Trophoblast cell (in vitro differentiated cells and primary cell): ENCODE results near the gene YOD1.
A peak's percentile ranks its signal among the peaks of the same experiment; 100 is the strongest.

Experiments used
- DNase-seq, 2 donors: peaks; one replicate each; pipeline ENCODE4 v3.0.0-alpha.2; 2016
- H2AFZ ChIP-seq: 2 replicates; pipeline ENCODE4 v1.6.1; 2013; ENCODE audit warnings: low read length, moderate library complexity, mild to moderate bottlenecking; ENCODE audit not compliant: insufficient read depth, poor library complexity
- H2AK5ac ChIP-seq: 2 replicates; pipeline ENCODE4 v1.6.1; 2013; ENCODE audit warnings: mild to moderate bottlenecking, low read length
- H2BK120ac ChIP-seq: 2 replicates; pipeline ENCODE4 v1.6.1; 2013; ENCODE audit warnings: low read length, mild to moderate bottlenecking, moderate library complexity; ENCODE audit not compliant: insufficient read depth, poor library complexity
- H2BK12ac ChIP-seq: 2 replicates; pipeline ENCODE4 v1.6.1; 2013; ENCODE audit warnings: mild to moderate bottlenecking, low read length, moderate library complexity
- H2BK5ac ChIP-seq: 2 replicates; pipeline ENCODE4 v1.6.1; 2013; ENCODE audit warnings: low read length, low read depth, moderate library complexity, mild to moderate bottlenecking; ENCODE audit not compliant: poor library complexity
- H3K14ac ChIP-seq: 2 replicates; pipeline ENCODE4 v1.6.1; 2013; ENCODE audit warnings: mild to moderate bottlenecking, low read length
- H3K18ac ChIP-seq: 2 replicates; pipeline ENCODE4 v1.6.1; 2013; ENCODE audit warnings: mild to moderate bottlenecking, low read length
- H3K23ac ChIP-seq: 2 replicates; pipeline ENCODE4 v1.6.1; 2013; ENCODE audit warnings: low read length
- H3K27ac ChIP-seq: 2 replicates; pipeline ENCODE4 v1.5.1; 2013; ENCODE audit warnings: low read depth, mild to moderate bottlenecking, inconsistent platforms, low read length, moderate library complexity
- H3K27me3 ChIP-seq: 2 replicates; pipeline ENCODE4 v1.6.1; 2013; ENCODE audit warnings: inconsistent platforms, mild to moderate bottlenecking, low read length, moderate library complexity; ENCODE audit not compliant: insufficient read depth
- H3K36me3 ChIP-seq, 2 experiments: 1 replicate in 1 of 2; 2 replicates in 1 of 2; pipeline ENCODE4 v1.6.1; 2013; ENCODE audit warnings: low read length in 2 of 2, mild to moderate bottlenecking in 2 of 2, moderate library complexity in 1 of 2; ENCODE audit not compliant: insufficient read depth in 2 of 2, control insufficient read depth in 1 of 2
- H3K4ac ChIP-seq: 2 replicates; pipeline ENCODE4 v1.6.1; 2013; ENCODE audit warnings: low read depth, mild to moderate bottlenecking, low read length, moderate library complexity
- H3K4me1 ChIP-seq, 2 experiments: 1 replicate in 1 of 2; 2 replicates in 1 of 2; pipeline ENCODE4 v1.6.1; 2013; ENCODE audit warnings: low read length in 2 of 2, mild to moderate bottlenecking in 2 of 2, moderate library complexity in 1 of 2; ENCODE audit not compliant: insufficient read depth in 2 of 2, control insufficient read depth in 1 of 2
- H3K4me2 ChIP-seq: 2 replicates; pipeline ENCODE4 v1.6.1; 2013; ENCODE audit warnings: inconsistent platforms, mild to moderate bottlenecking, low read length, moderate library complexity
- H3K4me3 ChIP-seq: 2 replicates; pipeline ENCODE4 v1.5.1; 2013; ENCODE audit warnings: mild to moderate bottlenecking, low read depth, low read length, inconsistent platforms
- H3K79me1 ChIP-seq: one replicate; pipeline ENCODE4 v1.6.1; 2013; ENCODE audit warnings: low read length
- H3K79me2 ChIP-seq: 2 replicates; pipeline ENCODE4 v1.6.1; 2013; ENCODE audit warnings: low read length, mild to moderate bottlenecking; ENCODE audit not compliant: control insufficient read depth, insufficient read depth, poor library complexity
- H3K9ac ChIP-seq: 2 replicates; pipeline ENCODE4 v1.6.1; 2013; ENCODE audit warnings: mild to moderate bottlenecking, low read length
- H3K9me3 ChIP-seq: 2 replicates; pipeline ENCODE4 v1.6.1; 2013; ENCODE audit warnings: low read depth, mild to moderate bottlenecking, control low read depth, inconsistent platforms, low read length; ENCODE audit not compliant: insufficient read depth
- H4K12ac ChIP-seq: 2 replicates; pipeline ENCODE4 v1.6.1; 2013; ENCODE audit warnings: low read depth, mild to moderate bottlenecking, low read length, moderate library complexity
- H4K8ac ChIP-seq: 2 replicates; pipeline ENCODE4 v1.6.1; 2013; ENCODE audit warnings: low read depth, mild to moderate bottlenecking, low read length, moderate library complexity
- H4K91ac ChIP-seq: one replicate; pipeline ENCODE4 v1.6.1; 2013; ENCODE audit warnings: low read depth, mild to moderate bottlenecking, low read length, moderate library complexity
- WGBS: extraction: QIAGEN DNeasy Blood & Tissue Kit; methylation state at CpG from one replicate; pipeline ENCODE4 v1.1.7; 2013; ENCODE audit warnings: missing lambda C conversion rate; ENCODE audit not compliant: insufficient read length, insufficient coverage; ENCODE audit errors: extremely low coverage; 5-methylcytosine and 5-hydroxymethylcytosine counted together

Gene YOD1

GRCh38 chr1:207070811-207071210 lies 19.8 kb upstream of the YOD1 start:
- Histone ChIP-seq H3K18ac (no peak overlapping the region), H3K4me3 (no peak overlapping the region), H3K79me2 (no peaks in the 10 kb centered on the region), H3K27ac (no peak overlapping the region), H2BK5ac (no peak overlapping the region), H3K9ac (no peak overlapping the region), H3K23ac (no peak overlapping the region), H3K14ac (no peak overlapping the region), H3K36me3 (peaks cover 15 to 18% of the 10 kb centered on the region in 2 experiments), H2AK5ac (no peak overlapping the region), H3K79me1 (no peaks in the 10 kb centered on the region), H2BK120ac (no peak overlapping the region), H3K4ac (no peak overlapping the region), H2BK12ac (no peak overlapping the region), H3K4me2 (no peak overlapping the region), H4K8ac (no peak overlapping the region), H3K9me3 (no peaks in the 10 kb centered on the region), H4K91ac (no peak overlapping the region), H3K27me3 (no peaks in the 10 kb centered on the region), H2AFZ (no peak overlapping the region), H4K12ac (no peak overlapping the region), H3K4me1 (no peaks in the 10 kb centered on the region)
- no peak for DNase-seq
- WGBS, result no CpG with 5 or more reads among the region's 4 CpGs

- H2AK5ac ChIP-seq, result no peak overlapping the region
- H3K36me3 ChIP-seq, result peaks cover 15 to 18% of the 10 kb centered on the region in 2 experiments
- H3K4me3 ChIP-seq, result no peak overlapping the region
- no peak overlapping the region for H3K4ac ChIP-seq
- no peak overlapping the region for H3K4me2 ChIP-seq
- no peaks in the 10 kb centered on the region for H3K79me2 ChIP-seq
- H3K27me3 ChIP-seq, result no peaks in the 10 kb centered on the region
- WGBS, result no CpG with 5 or more reads among the region's 5 CpGs
- no peak overlapping the region for H4K8ac ChIP-seq
- no peak overlapping the region for H3K14ac ChIP-seq
- H3K27ac ChIP-seq, result no peak overlapping the region
- no peak overlapping the region for H2BK5ac ChIP-seq
- H2BK120ac ChIP-seq, result no peak overlapping the region
- H3K9ac ChIP-seq, result no peak overlapping the region
- H3K23ac ChIP-seq, result no peak overlapping the region
- no peak for DNase-seq
- no peak overlapping the region for H3K18ac ChIP-seq
- H4K12ac ChIP-seq, result no peak overlapping the region
- no peaks in the 10 kb centered on the region for H3K9me3 ChIP-seq
- H2AFZ ChIP-seq, result no peak overlapping the region
- no peaks in the 10 kb centered on the region for H3K79me1 ChIP-seq
- H2BK12ac ChIP-seq, result no peak overlapping the region
- no peak overlapping the region for H4K91ac ChIP-seq
- H3K4me1 ChIP-seq, result no peaks in the 10 kb centered on the region
These were observed 19.0 kb upstream of the YOD1 start for GRCh38 chr1:207069858-207070506.

GRCh38 chr1:207069061-207069460 lies 18.1 kb upstream of the YOD1 start:
- no peak overlapping the region for H2BK120ac ChIP-seq
- no peak overlapping the region for H2AK5ac ChIP-seq
- H2BK12ac ChIP-seq, result no peak overlapping the region
- no peak overlapping the region for H3K18ac ChIP-seq
- WGBS, result no CpG with 5 or more reads among the region's 3 CpGs
- H3K4me3 ChIP-seq, result no peak overlapping the region
- H3K4ac ChIP-seq, result no peak overlapping the region
- no peak overlapping the region for H3K4me2 ChIP-seq
- no peak overlapping the region for H4K8ac ChIP-seq
- H3K27ac ChIP-seq, result no peak overlapping the region
- H3K9me3 ChIP-seq, result no peaks in the 10 kb centered on the region
- no peaks in the 10 kb centered on the region for H3K4me1 ChIP-seq
- no peaks in the 10 kb centered on the region for H3K79me1 ChIP-seq
- H3K27me3 ChIP-seq, result no peaks in the 10 kb centered on the region
- H4K12ac ChIP-seq, result no peak overlapping the region
- H2AFZ ChIP-seq, result no peak overlapping the region
- H4K91ac ChIP-seq, result no peak overlapping the region
- no peak overlapping the region for H3K14ac ChIP-seq
- H3K36me3 ChIP-seq, result peaks cover 19 to 20% of the 10 kb centered on the region in 2 experiments
- H3K23ac ChIP-seq, result no peak overlapping the region
- no peak for DNase-seq
- no peaks in the 10 kb centered on the region for H3K79me2 ChIP-seq
- no peak overlapping the region for H2BK5ac ChIP-seq
- no peak overlapping the region for H3K9ac ChIP-seq

- Histone ChIP-seq H3K79me1 (no peaks in the 10 kb centered on the region), H3K36me3 (peaks cover 23 to 29% of the 10 kb centered on the region in 2 experiments), H3K27ac (no peak overlapping the region), H3K14ac (no peak overlapping the region), H3K4me1 (no peaks in the 10 kb centered on the region), H2AK5ac (no peak overlapping the region), H3K9ac (peak overlapping the region; percentile 59), H3K4me3 (no peak overlapping the region), H4K91ac (no peak overlapping the region), H3K23ac (no peak overlapping the region), H3K18ac (no peak overlapping the region), H2BK5ac (no peak overlapping the region), H3K4me2 (no peak overlapping the region), H3K79me2 (no peaks in the 10 kb centered on the region), H4K12ac (no peak overlapping the region), H3K9me3 (no peaks in the 10 kb centered on the region), H3K27me3 (no peaks in the 10 kb centered on the region), H2BK12ac (no peak overlapping the region), H2AFZ (no peak overlapping the region), H4K8ac (no peak overlapping the region), H3K4ac (no peak overlapping the region), H2BK120ac (no peak overlapping the region)
- no CpG with 5 or more reads among the region's 5 CpGs for WGBS
- DNase-seq, result no peak
These were observed 16.7 kb upstream of the YOD1 start for GRCh38 chr1:207067665-207068064.
